SW 1271 (cell line): ENCODE data around the gene ZNF557.
A peak's percentile ranks its signal among the peaks of the same experiment; 100 is the strongest.

Experiments
- DNase-seq, 2 experiments: peaks; one replicate each; lab custom pipeline; 2025; lab: John Stamatoyannopoulos, UW

The ZNF557 gene

GRCh38 chr19:7074705-7075282 lies 5.3 kb downstream of the ZNF557 start:
- no peak for DNase-seq

- no peak for DNase-seq
Observed at GRCh38 chr19:7076151-7076550, 6.6 kb downstream of the ZNF557 start.

- peak in 1 of 2 experiments; percentile 16 for DNase-seq
Observed at GRCh38 chr19:7078008-7078407, 8.5 kb downstream of the ZNF557 start.

- no peak for DNase-seq
Observed at GRCh38 chr19:7083076-7083956, 13.8 kb downstream of the ZNF557 start.

GRCh38 chr19:7088999-7089398 lies 19.5 kb downstream of the ZNF557 start:
- no peak for DNase-seq

GRCh38 chr19:7098096-7098495 lies 28.6 kb downstream of the ZNF557 start:
- DNase-seq, result no peak

- peak; percentile 76 to 90 for DNase-seq
Observed at GRCh38 chr19:7098701-7099596, 29.4 kb downstream of the ZNF557 start.

GRCh38 chr19:7099597-7099921 lies 30.1 kb downstream of the ZNF557 start:
- no peak for DNase-seq

GRCh38 chr19:7101498-7102253 lies 32.2 kb downstream of the ZNF557 start:
- DNase-seq, result no peak

GRCh38 chr19:7104747-7105447 lies 35.4 kb downstream of the ZNF557 start:
- DNase-seq, result no peak

GRCh38 chr19:7106711-7107657 lies 37.5 kb downstream of the ZNF557 start:
- DNase-seq, result no peak

GRCh38 chr19:7109678-7110289 lies 40.3 kb downstream of the ZNF557 start:
- DNase-seq, result no peak

- no peak for DNase-seq
Observed at GRCh38 chr19:7112675-7113074, 43.2 kb downstream of the ZNF557 start.

- DNase-seq, result no peak
Observed at GRCh38 chr19:7113233-7113632, 43.7 kb downstream of the ZNF557 start.

GRCh38 chr19:7115721-7116120 lies 46.2 kb downstream of the ZNF557 start:
- DNase-seq, result no peak

GRCh38 chr19:7117248-7117647 lies 47.7 kb downstream of the ZNF557 start:
- DNase-seq, result no peak

- DNase-seq, result no peak
Observed at GRCh38 chr19:7119582-7119981, 50.1 kb downstream of the ZNF557 start.

GRCh38 chr19:7120499-7120898 lies 51.0 kb downstream of the ZNF557 start:
- no peak for DNase-seq

- DNase-seq, result no peak
Observed at GRCh38 chr19:7122701-7123100, 53.2 kb downstream of the ZNF557 start.

GRCh38 chr19:7124782-7125181 lies 55.3 kb downstream of the ZNF557 start:
- no peak for DNase-seq
